OCI-LY7 (cell line): ENCODE measurements around the gene FAM217B. TPM values are rescaled to one million over a fixed set of nuclear protein-coding genes. Genes with fewer than 3 reads are reported as not detected.
A peak's percentile ranks its signal among the peaks of the same experiment; 100 is the strongest.
"Not testable (repeated sequence)": the region's sequence is repeated elsewhere in the genome, so short reads cannot be mapped to it uniquely, and the experiment has no call there.

Source experiments
- BruUV-seq: library from RNA; stranded (reverse); fragments of 400-500 nt; replicated peaks from 2 replicates; lab custom pipeline; 2021; lab: Mats Ljungman, UMichigan
- CTCF ChIA-PET: fragments of 300-600 bp; sonication (Branson Sonifier 250); formaldehyde crosslinking; loops from one replicate; lab custom pipeline; 2022; ENCODE audit warnings: antibody characterized with exemption; ENCODE audit not compliant: unreplicated experiment; lab: Charles Lee
- POLR2A ChIA-PET: fragments of 300-600 bp; sonication (Branson Sonifier 250); formaldehyde crosslinking; loops from one replicate; lab custom pipeline; 2022; ENCODE audit warnings: antibody characterized with exemption; lab: Charles Lee
- DNase-seq: peaks from one replicate; pipeline ENCODE4 v3.0.0-alpha.2; 2015; ENCODE audit warnings: low spot score
- H2AFZ ChIP-seq: fragments of 200-600 bp; sonication (generic), shearing (Covaris generic); 2 replicates; pipeline ENCODE4 v1.6.1; 2014; ENCODE audit warnings: mild to moderate bottlenecking, antibody characterized with exemption, low read length, moderate library complexity
- H3K27ac ChIP-seq: fragments of 200-600 bp; sonication (generic); 2 replicates; pipeline ENCODE4 v1.5.1; 2014; ENCODE audit warnings: mixed run types, low read depth, mild to moderate bottlenecking, moderate library complexity, low read length, inconsistent platforms; ENCODE audit not compliant: poor library complexity, severe bottlenecking
- H3K36me3 ChIP-seq: fragments of 200-600 bp; sonication (generic); 2 replicates; pipeline ENCODE4 v1.6.1; 2014; ENCODE audit warnings: mild to moderate bottlenecking, antibody characterized with exemption, low read length, moderate library complexity, mixed read lengths; ENCODE audit not compliant: insufficient read depth
- H3K4me1 ChIP-seq: fragments of 200-600 bp; sonication (generic); 2 replicates; pipeline ENCODE4 v1.5.1; 2014; ENCODE audit warnings: mild to moderate bottlenecking, low read length; ENCODE audit not compliant: insufficient read depth, poor library complexity, severe bottlenecking
- H3K4me2 ChIP-seq: fragments of 200-600 bp; sonication (generic); 2 replicates; pipeline ENCODE4 v1.6.1; 2014; ENCODE audit warnings: mild to moderate bottlenecking, low read length
- H3K4me3 ChIP-seq: fragments of 200-600 bp; sonication (generic); 2 replicates; pipeline ENCODE4 v1.5.1; 2014; ENCODE audit warnings: mild to moderate bottlenecking, low read depth, low read length; ENCODE audit not compliant: poor library complexity, severe bottlenecking
- H3K79me2 ChIP-seq: fragments of 200-600 bp; sonication (generic); 2 replicates; pipeline ENCODE4 v1.6.1; 2016; ENCODE audit warnings: low read depth, mild to moderate bottlenecking, low read length, moderate library complexity, mixed read lengths; ENCODE audit not compliant: insufficient read depth
- H3K9me2 ChIP-seq: fragments of 200-600 bp; sonication (generic); 2 replicates; pipeline ENCODE4 v1.6.1; 2016; ENCODE audit warnings: mild to moderate bottlenecking, low read length, mixed read lengths; ENCODE audit not compliant: insufficient read depth
- H3K9me3 ChIP-seq: fragments of 200-600 bp; sonication (generic); 2 replicates; pipeline ENCODE4 v1.6.1; 2014; ENCODE audit warnings: mild to moderate bottlenecking, mixed run types, low read length, mixed read lengths
- H4K20me1 ChIP-seq: fragments of 200-600 bp; sonication (generic); 2 replicates; pipeline ENCODE4 v1.6.1; 2014; ENCODE audit warnings: mild to moderate bottlenecking, antibody characterized with exemption, low read length, moderate library complexity, mixed read lengths; ENCODE audit not compliant: insufficient read depth
- EZH2phosphoT487 ChIP-seq: fragments of 200-600 bp; sonication (generic); IDR thresholded peaks from 2 replicates; pipeline ENCODE4 v1.6.1; 2018; ENCODE audit warnings: low read depth, borderline replicate concordance, mild to moderate bottlenecking, mixed run types, antibody characterized with exemption, low read length, moderate library complexity, mixed read lengths
- intact Hi-C: fragments of 100-400 bp; cut with micrococcal nuclease; formaldehyde crosslinking; loops from one replicate; pipeline ENCODE4 v1.10.0; 2022; ENCODE audit not compliant: unreplicated experiment
- total RNA-seq, 2 experiments: library from RNA; depleted of rRNA in 1 of 2; stranded (reverse); fragments of >200 nt in 1 of 2; shearing (Covaris generic) in 1 of 2; gene quantifications; 2 replicates each; pipeline ENCODE4 v1.2.3, GENCODE V29; 2014 to 2022
- TF ChIP-seq, protein P1 (sequence below): fragments of 200-600 bp; sonication (generic); conservative IDR thresholded peaks from 2 replicates; pipeline ENCODE4 v1.5.1; 2014; ENCODE audit warnings: mild to moderate bottlenecking, antibody characterized with exemption, low read length, moderate library complexity, mixed read lengths

FAM217B gene
- total RNA-seq, 2 experiments from 2014 or later = 18.0 to 28.3 TPM

DNA sequence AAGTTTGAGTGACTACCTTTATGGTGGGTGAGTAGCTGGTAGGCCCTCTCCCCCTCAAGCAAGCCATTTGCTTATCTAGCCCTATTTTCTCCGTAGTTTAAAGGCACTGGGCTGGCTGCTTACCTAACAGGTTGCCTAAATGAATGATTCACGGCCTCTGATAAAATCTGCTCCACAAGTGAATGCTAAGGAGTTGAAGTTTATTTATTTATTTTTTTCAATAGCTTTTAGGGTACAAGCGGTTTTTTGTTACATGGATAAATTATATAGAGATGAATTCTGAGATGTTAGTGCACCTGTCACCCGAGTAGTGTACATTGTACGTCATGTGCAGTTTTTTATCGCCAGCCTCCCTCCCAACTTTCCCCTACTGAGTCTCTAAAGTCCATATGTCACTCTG, 9.7 kb downstream of the FAM217B start:
- Histone ChIP-seq H2AFZ (no peak overlapping the region), H3K4me2 (no peak overlapping the region), H3K27ac (no peak overlapping the region), H4K20me1 (no peaks in the 10 kb centered on the region), H3K4me1 (peaks cover 15% of the 10 kb centered on the region), H3K36me3 (peaks cover 9% of the 10 kb centered on the region), H3K9me3 (no peaks in the 10 kb centered on the region), H3K79me2 (no peaks in the 10 kb centered on the region), H3K9me2 (no peaks in the 10 kb centered on the region), H3K4me3 (no peak overlapping the region)
- CTCF ChIA-PET = no interaction called here
- TF ChIP-seq, protein P1, sequence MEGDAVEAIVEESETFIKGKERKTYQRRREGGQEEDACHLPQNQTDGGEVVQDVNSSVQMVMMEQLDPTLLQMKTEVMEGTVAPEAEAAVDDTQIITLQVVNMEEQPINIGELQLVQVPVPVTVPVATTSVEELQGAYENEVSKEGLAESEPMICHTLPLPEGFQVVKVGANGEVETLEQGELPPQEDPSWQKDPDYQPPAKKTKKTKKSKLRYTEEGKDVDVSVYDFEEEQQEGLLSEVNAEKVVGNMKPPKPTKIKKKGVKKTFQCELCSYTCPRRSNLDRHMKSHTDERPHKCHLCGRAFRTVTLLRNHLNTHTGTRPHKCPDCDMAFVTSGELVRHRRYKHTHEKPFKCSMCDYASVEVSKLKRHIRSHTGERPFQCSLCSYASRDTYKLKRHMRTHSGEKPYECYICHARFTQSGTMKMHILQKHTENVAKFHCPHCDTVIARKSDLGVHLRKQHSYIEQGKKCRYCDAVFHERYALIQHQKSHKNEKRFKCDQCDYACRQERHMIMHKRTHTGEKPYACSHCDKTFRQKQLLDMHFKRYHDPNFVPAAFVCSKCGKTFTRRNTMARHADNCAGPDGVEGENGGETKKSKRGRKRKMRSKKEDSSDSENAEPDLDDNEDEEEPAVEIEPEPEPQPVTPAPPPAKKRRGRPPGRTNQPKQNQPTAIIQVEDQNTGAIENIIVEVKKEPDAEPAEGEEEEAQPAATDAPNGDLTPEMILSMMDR = no peak
- TF ChIP-seq EZH2phosphoT487 = no peak
- DNase-seq = no peak
- POLR2A ChIA-PET = interaction anchor here (1.6 kb wide), 1 partner anchor 10 kb away, joined by 8 read pairs; the partner anchor contains the start of genes FAM217B and PPP1R3D
- intact Hi-C loops = loop anchor here (10.0 kb wide), 1 partner anchor 455 kb away; no protein-coding TSS in a partner anchor
- no TSS peak for BruUV-seq

DNA sequence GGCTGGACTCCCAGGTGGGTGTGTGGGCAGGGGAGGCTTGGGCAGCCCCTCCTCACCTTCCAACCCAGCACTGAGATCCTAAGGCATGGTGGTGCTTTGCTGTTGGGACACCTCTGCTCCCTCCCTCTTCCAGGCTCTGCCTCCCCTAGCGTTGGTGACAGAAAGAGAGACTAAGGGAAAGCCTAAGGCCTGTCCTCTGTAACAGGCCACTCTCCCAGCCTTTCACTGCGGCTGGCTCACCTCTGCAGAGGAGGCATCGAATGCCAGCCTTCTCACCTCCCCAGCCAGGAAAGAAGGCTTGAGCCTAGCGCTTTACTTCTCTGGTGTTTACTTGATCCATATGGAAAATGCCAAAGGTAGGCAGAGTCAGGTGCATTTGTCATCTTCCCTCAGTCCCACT, 14.5 kb downstream of the FAM217B start:
- CTCF ChIA-PET = interaction anchor here (1.5 kb wide), 1 partner anchor 14 kb away, joined by 3 read pairs; the partner anchor contains the start of genes FAM217B and PPP1R3D
- intact Hi-C loops = no loop called here
- no peaks in the 10 kb centered on the region for H3K4me1 ChIP-seq
- H3K9me2 ChIP-seq = no peaks in the 10 kb centered on the region
- no peaks in the 10 kb centered on the region for H3K9me3 ChIP-seq
- no peak for DNase-seq
- no peak overlapping the region for H3K4me2 ChIP-seq
- H3K79me2 ChIP-seq = no peaks in the 10 kb centered on the region
- H4K20me1 ChIP-seq = no peaks in the 10 kb centered on the region
- no peak overlapping the region for H2AFZ ChIP-seq
- no peak overlapping the region for H3K27ac ChIP-seq
- no TSS peak for BruUV-seq
- no peak overlapping the region for H3K4me3 ChIP-seq
- H3K36me3 ChIP-seq = no peaks in the 10 kb centered on the region
- POLR2A ChIA-PET = no interaction called here
- TF ChIP-seq, protein P1 = no peak
- TF ChIP-seq EZH2phosphoT487 = no peak

DNA sequence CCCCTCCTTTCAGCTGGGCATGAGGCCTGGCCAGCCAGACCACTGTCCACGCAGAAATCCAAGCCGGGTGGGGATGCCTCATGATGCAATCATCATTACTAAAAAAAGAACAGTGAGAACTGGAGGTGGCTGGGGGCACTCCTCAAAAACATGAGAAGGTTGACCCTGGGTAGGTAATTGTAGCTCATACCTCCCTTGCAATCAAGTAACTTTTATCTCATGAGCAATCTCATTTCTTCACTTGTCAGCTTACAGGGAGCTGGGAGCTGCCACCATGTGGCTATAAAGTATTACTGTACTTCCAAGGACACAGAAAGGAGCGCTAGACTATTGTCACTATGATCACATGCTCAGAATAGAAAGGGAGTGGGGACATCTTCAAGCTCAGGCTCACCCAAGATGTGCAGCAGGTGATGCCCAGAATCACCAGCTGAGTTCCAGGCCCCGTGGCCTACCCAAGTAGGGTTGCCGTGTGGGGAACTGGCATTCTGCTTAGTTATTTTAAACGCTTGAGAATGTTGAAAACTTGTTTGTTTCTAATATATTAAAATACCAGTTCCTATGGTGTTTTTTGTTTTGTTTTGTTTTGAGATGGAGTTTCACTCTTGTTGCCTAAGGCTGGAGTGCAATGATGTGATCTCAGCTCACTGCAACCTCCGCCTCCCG, 15.1 kb downstream of the FAM217B start:
- POLR2A ChIA-PET = interaction anchor here (1.3 kb wide), 1 partner anchor 15 kb away, joined by 5 read pairs; the partner anchor contains the start of genes FAM217B and PPP1R3D
- Histone ChIP-seq H2AFZ (no peak overlapping the region), H3K4me1 (no peaks in the 10 kb centered on the region), H3K9me3 (no peaks in the 10 kb centered on the region), H3K27ac (no peak overlapping the region), H3K36me3 (no peaks in the 10 kb centered on the region), H3K9me2 (no peaks in the 10 kb centered on the region), H4K20me1 (no peaks in the 10 kb centered on the region), H3K4me2 (no peak overlapping the region), H3K79me2 (no peaks in the 10 kb centered on the region), H3K4me3 (no peak overlapping the region)
- TF ChIP-seq, protein P1 = peak; percentile 66
- TF ChIP-seq EZH2phosphoT487 = no peak
- BruUV-seq = no TSS peak
- intact Hi-C loops = no loop called here
- CTCF ChIA-PET = interaction anchor here (1.5 kb wide), 1 partner anchor 15 kb away, joined by 3 read pairs; the partner anchor contains the start of genes FAM217B and PPP1R3D
- DNase-seq = peak; percentile 48

DNA sequence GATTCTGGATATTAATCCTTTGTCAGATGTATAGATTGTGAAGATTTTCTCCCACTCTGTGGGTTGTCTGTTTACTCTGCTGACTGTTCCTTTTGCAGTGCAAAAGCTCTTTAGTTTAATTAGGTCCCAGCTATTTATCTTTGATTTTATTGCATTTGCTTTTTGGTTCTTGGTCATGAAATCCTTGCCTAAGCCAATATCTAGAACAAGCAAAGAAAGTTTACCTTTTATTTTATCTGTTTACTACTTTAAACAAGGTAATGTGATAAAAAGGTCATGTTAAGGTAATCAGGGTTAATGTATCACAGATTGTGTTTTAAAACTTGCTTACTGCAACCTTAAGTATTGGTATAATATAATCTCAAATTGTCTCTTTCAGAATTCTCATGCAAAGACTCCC, 17.4 kb downstream of the FAM217B start:
- H3K4me2 ChIP-seq, H3K4me1 ChIP-seq, BruUV-seq, POLR2A ChIA-PET, CTCF ChIA-PET, intact Hi-C loops, H3K9me2 ChIP-seq, DNase-seq, H3K9me3 ChIP-seq, H2AFZ ChIP-seq, H3K27ac ChIP-seq, H4K20me1 ChIP-seq, H3K36me3 ChIP-seq, H3K79me2 ChIP-seq, H3K4me3 ChIP-seq: not testable (repeated sequence)
